GM21717 (cell line): ENCODE data around the gene TRAF5.
"Not testable (repeated sequence)": the region's sequence is repeated elsewhere in the genome, so short reads cannot be mapped to it uniquely, and the experiment has no call there.

Experiments used
- ATAC-seq: cut with Tn5 transposase; IDR thresholded peaks from one replicate; pipeline ENCODE4 v1.9.1; 2021; ENCODE audit warnings: mild to moderate bottlenecking, moderate library complexity; ENCODE audit not compliant: unreplicated experiment

The TRAF5 gene

DNA sequence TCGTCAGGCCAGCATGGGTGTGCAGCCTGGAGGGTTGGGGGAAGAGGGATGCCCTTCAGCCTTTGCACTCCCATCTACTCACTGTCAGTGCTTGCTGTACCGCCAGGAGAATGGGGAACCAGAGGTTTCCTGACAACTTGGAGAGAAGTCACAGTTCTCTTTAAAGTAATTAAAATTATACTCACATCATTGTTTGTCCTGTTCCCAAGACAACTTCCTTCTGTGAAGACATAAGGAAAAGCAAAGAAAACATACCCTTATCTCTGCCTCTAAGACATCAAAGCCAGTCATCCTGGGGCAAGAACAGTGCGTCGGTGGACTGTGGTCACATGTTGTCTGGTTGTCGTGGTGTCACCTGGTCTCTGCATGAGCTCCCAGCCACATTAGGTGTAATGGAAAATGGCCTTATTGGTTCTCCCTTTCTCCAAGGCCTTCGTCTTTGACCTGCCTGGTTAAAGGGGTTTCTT, 17.6 kb downstream of the TRAF5 start:
- no peak for ATAC-seq

DNA sequence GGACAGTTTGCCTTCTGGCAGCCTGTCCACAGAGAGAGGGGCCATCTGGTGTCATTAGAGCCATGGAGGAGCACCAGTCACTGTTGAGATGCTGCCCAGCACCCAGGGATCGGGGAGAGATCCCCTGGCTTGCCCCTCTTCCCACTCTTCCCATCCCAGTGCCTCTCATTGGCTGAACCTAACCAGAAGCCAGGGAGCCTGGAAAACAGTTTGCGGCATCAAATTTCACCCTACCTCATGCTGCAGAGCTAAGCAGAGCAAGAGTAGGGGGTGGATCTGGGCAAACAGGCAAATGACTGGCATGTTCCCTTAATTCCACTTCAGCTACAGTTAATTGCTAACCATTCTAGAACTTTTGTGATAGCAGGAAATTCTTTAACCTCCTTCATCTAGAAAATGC, 19.1 kb downstream of the TRAF5 start:
- no peak for ATAC-seq

- ATAC-seq, result no peak
These were observed 20.6 kb downstream of the TRAF5 start for GRCh38 chr1:211347077-211347844.

DNA sequence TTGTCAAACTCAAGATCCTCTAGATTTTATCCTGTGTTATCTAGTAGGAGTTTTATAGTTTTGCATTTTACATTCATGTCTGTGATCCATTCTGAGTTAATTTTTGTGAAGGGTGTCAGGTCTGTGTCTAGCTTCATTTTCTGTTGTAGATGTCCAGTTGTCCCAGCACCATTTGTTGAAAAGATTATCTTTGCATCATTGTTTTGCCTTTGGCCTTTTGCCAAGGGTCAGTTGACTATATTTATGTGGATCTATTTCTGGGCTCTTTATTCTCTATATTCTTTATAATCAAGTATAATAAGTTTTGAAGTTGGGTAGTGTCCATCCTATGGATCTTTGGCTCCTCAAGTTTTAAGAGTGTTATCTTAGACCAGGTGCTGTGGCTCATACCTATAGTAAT, 21.9 kb downstream of the TRAF5 start:
- ATAC-seq, result no peak

GRCh38 chr1:211349741-211350140, 23.1 kb downstream of the TRAF5 start:
- ATAC-seq, result no peak

DNA sequence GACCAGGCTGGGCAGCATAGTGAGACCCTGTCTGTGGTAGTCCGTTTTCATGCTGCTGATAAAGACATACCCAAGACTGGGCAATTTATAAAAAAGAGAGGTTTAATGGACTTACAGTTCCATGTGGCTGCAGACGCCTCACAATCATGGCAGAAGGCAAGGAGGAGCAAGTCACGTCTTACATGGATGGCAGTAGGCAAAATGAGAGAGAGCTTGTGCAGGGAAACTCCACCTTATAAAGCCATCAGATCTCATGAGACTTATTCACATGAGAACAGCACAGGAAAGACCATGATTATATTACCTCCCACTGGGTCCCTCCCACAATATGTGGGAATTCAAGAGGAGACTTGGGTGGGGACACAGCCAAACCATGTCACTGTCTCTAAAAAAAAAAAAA, 25.4 kb downstream of the TRAF5 start:
- ATAC-seq, result not testable (repeated sequence)

- ATAC-seq, result no peak
These were observed 25.8 kb downstream of the TRAF5 start for GRCh38 chr1:211352465-211352864.

DNA sequence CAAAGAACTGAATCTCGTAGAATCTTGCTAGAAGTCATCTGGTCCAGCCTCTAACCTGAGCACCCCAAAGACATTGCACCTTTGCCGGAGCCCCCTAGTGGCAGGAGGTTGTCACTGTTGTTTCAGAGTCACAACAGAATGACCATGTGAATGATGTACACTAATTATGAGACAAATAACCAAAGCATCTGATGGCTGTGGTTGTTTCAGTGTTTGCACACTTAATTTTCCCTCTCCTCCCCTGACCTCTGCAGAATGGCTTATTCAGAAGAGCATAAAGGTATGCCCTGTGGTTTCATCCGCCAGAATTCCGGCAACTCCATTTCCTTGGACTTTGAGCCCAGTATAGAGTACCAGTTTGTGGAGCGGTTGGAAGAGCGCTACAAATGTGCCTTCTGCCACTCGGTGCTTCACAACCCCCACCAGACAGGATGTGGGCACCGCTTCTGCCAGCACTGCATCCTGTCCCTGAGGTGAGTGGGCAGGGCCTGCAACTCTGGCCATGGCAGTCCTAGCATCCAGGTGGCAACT, 26.4 kb downstream of the TRAF5 start:
- peak; percentile 86 for ATAC-seq

- ATAC-seq, result no peak
These were observed 27.1 kb downstream of the TRAF5 start for GRCh38 chr1:211353562-211354212.

- no peak for ATAC-seq
These were observed 29.2 kb downstream of the TRAF5 start for GRCh38 chr1:211355873-211356272.

- ATAC-seq, result no peak
These were observed 30.2 kb downstream of the TRAF5 start for GRCh38 chr1:211356723-211357407.

- no peak for ATAC-seq
These were observed 32.1 kb downstream of the TRAF5 start for GRCh38 chr1:211358685-211359084.

- ATAC-seq, result no peak
These were observed 33.2 kb downstream of the TRAF5 start for GRCh38 chr1:211359876-211360275.

- ATAC-seq, result no peak
These were observed 34.6 kb downstream of the TRAF5 start for GRCh38 chr1:211361202-211361601.

DNA sequence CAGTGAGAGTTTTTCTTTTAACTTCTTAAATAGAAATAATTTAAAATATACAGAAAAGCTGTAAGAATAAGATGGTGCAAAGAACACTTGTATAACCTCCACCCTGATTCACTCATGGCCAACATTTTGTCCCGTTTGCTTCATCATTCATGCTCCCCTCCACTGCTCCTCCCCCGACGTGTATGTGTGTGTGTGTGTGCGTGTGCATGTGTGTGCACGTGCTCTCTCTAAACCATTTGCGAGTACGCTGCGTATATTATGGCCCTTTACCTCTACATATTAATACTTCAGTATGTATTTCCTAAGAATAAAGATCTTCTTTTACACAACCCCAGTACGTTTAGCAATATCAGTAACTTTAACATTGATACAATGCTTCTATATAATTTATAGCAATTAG, 43.0 kb downstream of the TRAF5 start:
- ATAC-seq, result no peak

DNA sequence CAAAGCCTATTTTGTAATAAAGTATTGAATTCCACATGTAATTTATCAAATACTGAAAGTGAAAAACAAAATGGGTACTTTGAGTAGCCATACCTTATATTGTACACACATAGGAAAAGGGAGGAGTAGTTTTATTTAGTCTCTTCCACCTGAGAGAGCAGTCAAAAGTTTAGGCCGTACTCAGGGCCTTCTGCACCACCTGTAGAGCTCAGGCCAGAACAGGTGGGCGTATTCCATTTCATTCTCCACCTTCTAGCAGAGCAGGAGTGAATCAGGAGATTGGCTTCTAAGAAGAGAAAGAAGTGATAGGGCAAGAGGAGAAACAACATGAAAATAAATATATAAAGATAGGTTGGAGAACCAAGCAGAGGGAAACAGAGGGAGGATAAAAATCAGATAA, 44.0 kb downstream of the TRAF5 start:
- ATAC-seq, result no peak

DNA sequence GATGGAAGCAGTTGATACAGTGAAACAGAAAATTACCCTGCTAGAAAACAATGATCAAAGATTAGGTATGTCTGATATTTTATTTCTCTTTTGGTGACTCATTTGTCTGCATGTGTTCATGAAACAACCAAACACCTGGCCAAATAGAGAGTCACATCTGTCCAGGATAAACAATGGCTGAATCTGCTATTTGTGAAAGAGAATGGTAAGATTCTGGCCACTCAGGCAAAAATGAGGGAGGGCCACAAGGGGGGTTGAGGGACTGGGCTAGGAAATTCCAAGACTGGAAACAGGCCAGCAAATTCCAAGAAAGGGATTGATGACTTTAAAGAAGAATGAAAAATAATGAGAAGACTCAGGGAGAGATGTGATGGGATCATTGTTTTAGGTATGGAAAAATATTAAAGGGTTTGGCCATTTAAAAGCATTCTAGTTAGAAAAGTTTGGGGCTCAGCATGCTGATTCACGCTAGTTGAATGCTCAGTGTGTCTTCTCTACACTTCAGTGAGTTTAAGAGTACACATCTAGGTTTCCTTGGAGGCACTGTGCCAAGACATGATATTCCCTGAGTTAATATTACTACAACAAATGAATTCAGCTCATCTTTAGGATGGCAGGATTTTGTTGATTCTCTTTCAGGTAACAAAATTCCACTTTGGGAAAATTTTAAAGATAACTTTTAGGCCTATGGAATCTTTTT, 44.9 kb downstream of the TRAF5 start:
- no peak for ATAC-seq

DNA sequence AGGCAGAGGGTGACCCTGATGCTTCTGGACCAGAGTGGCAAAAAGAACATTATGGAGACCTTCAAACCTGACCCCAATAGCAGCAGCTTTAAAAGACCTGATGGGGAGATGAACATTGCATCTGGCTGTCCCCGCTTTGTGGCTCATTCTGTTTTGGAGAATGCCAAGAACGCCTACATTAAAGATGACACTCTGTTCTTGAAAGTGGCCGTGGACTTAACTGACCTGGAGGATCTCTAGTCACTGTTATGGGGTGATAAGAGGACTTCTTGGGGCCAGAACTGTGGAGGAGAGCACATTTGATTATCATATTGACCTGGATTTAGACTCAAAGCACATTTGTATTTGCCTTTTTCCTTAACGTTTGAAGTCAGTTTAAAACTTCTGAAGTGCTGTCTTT, 45.8 kb downstream of the TRAF5 start:
- ATAC-seq, result no peak

DNA sequence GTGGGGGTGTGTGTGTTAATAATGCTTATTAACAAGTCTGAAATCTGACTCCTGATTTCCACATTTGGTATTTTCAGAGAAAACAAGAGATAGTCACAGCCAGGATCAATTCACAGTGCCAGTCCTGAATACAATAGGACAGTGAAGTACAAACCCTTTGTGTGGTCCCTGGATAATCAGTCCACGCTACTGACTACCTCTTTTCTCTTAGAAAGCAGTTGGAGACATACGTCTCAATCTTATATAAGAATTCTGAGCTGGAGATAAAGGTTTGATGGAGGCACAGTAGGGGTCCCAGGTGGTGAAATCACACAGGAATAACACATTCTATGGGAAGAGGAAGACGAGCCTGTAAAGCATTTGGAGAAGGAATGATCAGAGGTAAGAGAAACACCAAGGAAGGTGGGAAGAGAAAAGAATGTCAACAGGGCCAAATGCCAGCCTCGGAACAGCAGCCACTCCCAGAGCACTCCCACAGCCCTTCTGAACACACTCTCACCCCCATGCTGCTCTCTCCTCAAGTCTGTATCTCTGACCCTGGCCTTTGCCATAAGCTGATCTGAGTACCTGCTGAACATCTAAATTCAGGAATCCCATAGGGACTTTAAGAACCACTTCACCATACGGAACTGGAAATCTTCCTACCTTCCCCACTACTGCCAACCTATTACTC, 48.6 kb downstream of the TRAF5 start:
- ATAC-seq, result no peak

GRCh38 chr1:211375949-211376348, 49.3 kb downstream of the TRAF5 start:
- no peak for ATAC-seq
